Activated CD8-positive, alpha-beta memory T cell treated with anti-CD3 and anti-CD28 coated beads for 1 hour (primary cell): ENCODE data around the gene RSU1.

Source experiments
- DNase-seq, 2 donors: peaks; one replicate each; pipeline ENCODE4 v3.0.0-alpha.2; 2020; ENCODE audit warnings: low read depth in 1 of 2; ENCODE audit errors: extremely low read depth in 1 of 2

Gene RSU1

DNA sequence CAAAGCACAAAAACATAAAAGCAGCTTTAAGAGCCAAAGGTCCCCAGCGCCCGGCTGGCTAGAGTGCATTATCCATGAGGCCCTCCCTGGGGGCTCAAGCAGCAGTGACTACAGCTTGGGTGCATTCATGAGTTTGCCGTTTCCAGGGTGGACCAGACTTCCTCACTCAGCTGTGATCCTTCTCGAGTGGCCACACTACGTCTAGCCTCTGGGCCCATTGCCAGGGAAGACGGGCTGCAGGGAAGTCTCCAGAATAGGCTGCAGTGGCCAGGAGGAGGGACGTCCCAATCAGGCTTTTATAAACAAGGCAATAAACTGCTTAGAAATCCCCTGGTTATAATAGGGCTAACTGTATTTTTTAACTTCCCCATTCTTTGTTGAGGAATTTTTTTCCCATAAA, 206.2 kb downstream of the RSU1 start:
- no peak for DNase-seq

DNA sequence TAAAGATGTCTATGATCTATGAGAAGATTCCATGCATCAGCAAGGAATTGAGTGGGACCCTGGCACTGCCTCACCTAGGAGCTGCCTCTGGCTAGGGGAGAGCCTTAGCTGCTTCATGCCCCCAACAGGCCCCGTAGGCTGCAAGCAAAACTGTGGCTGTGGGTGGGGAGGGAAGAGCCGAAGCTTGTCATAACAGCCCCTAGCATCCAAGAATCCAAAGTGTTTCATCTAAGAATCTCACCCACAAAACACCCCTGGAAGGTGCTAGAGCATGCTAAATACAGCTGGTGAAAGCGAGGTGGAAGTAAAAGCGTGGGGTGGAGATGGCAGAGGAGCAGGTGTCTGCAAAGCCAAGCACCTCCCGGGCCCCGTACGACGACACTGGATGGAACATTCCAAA, 208.0 kb downstream of the RSU1 start:
- no peak for DNase-seq

DNA sequence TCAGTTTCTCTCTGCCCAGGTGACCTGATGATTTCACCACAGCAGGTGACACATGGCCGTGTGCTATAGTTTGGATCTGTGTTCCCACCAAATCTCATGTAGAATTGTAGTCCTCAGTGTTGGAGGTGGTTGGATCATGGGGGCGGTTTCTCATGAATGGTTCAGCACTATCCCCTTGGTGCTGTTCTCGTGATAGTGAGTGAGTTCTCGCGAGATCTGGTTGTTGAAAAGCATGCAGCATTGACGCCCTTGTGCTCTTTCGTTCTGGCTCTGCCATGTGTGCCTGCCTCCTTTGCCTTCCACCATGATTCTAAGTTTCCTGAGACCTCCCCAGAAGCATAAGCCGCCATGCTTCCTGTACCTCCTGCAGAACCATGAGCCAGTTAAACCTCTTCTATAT, 210.3 kb downstream of the RSU1 start:
- no peak for DNase-seq

DNA sequence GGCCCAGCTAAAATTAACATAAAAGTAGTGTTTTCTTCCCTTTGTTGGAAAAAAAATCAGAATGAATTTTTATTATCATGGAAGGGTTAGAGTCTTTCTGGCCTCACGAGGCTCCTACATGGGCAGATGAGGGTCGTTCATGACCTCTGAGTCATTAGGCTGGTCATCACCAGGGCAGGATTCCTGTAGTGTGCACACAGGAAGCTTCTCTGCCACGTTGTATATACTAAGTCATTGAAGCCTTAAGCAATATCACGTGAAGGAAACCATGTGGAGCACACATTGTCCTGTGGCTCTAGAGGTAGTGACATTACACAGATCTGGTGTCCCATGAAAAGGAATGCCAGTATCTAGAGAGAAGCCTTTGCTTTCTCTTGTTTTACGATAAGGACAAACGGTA, 210.8 kb downstream of the RSU1 start:
- DNase-seq: no peak

DNA sequence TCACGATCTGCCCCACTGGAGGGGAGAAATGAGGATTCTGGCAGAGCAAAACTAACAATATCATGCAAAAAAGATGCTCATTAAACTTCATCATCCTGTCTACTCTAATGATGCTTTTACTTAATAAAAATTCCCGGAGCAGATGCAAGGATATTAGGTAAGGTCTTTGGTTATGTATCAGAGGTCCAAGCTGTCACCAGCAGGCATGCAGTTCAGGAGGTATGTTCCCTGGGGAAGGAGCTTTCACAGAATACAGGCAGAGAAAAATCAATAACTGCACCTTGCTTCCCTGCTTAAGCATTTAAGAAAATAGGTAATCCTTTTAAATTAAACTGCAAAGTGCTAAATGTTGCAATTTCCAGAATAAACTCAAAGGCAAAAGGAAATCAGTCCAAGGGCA, 213.9 kb downstream of the RSU1 start:
- no peak for DNase-seq

DNA sequence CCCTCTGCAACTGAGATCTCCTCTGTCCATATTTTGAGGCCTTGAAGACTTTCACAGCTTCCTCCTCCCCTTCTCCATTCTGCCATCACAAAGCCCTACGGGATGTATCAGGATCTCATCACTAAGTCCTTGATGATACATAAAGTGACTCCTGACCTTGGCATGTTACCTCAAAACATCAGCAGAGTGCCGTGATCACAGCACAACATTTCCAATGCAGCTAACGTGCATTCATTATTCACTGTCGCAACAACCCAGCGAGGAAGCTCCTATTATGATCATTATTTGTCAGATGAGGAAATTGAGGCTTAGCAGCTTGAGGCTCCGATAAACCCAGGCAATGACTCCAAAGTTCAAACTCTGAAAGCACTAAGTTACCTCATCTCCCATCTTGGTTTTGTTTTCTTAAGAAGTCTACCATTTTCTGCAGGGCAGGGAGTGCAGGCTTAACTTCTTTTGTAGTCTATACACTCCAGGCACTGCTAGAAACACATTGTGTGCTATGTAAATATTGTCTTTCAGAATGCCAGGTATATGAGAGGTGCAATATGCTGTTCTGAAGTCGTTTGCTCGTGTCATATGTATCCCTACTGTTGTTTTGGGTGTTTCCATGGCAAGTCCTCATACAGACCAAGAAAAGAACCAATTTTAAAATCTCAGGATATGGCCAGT, 215.0 kb downstream of the RSU1 start:
- no peak for DNase-seq

DNA sequence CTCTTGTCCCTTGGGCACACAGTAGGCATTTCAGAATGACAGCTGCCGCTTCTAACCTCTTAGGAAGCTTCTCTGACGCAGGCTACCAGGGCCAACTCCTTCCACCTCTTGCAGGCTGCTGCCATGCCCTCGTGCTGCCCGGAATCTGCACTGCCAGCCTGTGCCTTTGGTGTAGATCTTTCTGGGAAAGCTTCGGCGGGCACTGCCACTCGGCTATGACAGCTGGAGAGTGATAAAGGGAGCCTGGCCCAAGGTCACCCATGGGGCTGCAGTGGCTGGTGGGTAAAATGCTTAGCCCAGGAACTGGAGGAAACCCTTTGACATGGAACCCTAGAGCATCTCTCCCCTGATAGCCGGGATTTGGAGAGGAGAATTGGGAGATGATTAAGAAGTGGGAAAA, 217.6 kb downstream of the RSU1 start:
- DNase-seq: no peak

DNA sequence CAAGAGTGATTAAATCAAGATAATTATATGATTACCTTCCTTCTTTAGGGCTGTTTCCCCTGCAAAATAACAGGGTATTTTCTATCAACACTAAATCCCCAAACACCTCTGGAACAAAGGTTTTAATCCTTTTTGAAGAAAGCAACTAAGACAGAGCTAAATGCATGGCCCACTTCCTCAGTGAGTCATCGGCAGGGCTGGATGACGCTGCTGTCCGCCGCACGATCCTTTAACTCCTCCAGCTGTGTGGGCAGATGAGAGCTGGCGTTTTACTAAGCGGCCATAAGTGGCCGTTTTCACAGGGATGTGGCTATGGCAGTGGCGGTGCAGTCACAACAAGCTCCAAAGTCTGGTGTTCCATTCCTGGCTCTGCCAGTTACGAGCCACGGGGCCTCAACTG, 219.6 kb downstream of the RSU1 start:
- no peak for DNase-seq

DNA sequence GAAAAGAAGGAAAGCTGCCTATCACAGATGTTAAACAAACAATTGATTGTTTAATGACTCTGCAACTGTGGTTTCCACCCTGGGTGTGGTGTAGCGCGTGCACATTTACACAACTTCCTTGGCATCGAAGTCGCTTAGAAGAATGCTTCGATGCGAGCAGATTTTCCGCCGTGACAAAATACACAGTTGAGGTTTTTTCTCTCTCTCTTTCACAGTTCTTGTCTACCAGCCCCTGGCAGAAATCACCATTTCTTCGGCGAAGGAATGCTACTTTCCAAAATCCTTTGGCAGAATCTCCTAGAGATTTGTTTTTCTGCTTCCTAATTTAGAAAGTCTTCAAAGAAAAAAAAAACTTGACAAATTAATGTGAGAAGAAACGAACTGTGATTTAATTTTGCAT, 224.8 kb downstream of the RSU1 start:
- DNase-seq: no peak

DNA sequence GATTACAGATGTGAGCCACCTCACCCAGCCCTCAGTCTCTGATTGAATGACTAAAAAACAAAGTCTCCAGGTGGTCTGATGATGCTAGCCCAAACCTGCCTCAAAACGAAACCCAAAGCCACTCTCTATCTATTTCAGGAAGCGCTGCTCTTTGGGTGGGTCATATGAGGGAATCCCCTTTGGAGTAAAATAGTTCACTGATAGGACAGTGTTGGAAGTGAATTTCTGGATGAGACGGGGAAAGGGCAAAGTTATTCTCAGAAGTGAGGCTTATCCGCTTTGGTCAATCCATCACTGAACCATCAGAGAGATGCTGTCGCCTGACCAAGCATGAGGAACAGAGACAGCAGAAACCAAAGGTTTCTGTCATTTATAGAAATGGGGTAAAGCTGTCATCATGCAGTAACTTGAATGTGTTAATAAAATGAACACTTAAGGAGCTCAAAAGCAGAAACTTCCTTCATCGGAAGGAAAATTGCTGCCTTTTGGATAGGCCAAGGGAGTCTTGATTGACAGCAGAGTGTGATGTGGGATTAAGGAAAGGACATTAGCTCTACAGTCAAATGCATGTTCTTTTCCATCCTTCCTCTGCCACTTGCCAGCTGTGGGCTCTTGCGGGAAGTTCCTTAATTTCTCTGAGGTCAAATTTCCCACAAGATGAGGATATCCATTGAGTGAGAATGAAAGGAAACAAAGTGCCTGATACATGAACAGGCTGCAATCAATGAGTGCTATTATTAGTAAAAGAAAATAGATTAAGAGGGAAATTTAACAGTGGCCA, 230.7 kb downstream of the RSU1 start:
- DNase-seq: no peak

DNA sequence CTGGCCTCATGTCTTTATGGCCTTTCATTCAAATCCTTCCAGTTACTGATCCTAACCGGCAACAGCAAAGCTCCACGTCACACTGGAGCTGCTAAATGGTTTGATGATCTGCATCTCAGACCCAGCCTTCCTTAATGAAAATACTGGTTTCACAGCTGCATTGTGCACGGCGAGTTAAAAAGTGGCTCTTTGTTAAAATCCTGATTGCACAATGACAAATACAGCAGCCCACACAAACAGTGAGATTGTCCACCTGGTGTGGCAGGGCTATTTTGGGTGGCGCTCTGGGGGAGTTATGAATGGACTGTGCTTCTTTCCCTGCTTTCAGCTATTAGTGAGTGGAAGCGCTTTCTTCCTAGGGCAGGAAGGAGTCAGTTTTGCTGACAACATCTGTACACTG, 232.1 kb downstream of the RSU1 start:
- no peak for DNase-seq

DNA sequence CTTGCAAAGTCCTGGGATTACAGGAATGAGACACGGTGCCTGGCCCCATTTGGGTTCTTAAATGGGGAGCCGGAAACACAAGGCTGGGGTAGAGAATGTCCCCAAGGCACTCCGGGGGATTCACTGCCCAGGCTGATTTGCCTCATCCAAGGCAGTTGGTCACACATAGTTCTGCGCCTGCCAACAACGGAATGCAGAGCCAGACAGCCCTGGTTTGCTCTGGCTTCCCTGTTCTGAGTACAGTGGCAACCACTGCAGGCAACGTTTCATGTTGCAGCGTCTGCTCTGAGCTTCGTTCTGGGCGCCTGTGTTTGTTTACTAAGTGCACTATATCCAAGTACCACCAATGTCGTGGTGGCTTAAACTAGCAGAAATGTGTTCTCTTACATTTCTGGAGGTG, 233.8 kb downstream of the RSU1 start:
- DNase-seq: no peak

DNA sequence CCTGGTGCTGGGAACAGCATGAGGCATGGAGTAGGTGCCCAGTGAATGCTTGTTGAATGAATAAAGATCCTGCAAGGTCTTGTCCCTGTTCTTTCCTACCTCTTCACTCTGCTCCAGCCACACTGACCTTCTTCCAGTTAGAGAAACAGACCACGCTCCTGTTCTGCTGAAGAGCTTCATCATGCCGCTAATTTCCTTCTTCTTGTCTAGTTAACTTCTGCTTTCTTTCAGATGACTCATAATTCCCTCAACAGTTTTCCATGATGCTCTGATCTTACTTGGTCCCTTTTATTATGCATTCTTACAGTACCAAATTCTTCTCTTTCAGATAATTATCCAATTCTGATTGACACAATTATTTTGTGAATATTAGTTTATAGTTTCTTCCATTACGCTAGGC, 236.0 kb downstream of the RSU1 start:
- no peak for DNase-seq

DNA sequence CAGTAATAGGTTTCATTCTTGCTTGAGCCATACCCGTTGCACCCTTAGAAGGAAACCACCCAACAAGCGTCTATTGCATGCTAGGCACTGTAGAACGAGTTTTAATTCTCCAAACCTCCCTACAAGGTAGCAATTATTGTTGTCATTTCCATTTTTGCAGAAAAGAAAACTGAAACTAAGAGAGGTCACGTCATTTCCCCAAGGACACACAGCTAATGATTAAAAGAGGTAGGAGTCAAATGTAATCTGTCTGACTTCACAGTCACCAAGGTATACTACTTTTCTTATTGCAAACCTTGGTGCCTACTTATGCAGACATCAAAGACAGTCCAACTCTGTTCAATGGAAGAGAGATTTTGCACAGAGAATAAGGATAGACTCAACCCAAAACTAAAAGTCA, 246.5 kb downstream of the RSU1 start:
- DNase-seq: no peak

DNA sequence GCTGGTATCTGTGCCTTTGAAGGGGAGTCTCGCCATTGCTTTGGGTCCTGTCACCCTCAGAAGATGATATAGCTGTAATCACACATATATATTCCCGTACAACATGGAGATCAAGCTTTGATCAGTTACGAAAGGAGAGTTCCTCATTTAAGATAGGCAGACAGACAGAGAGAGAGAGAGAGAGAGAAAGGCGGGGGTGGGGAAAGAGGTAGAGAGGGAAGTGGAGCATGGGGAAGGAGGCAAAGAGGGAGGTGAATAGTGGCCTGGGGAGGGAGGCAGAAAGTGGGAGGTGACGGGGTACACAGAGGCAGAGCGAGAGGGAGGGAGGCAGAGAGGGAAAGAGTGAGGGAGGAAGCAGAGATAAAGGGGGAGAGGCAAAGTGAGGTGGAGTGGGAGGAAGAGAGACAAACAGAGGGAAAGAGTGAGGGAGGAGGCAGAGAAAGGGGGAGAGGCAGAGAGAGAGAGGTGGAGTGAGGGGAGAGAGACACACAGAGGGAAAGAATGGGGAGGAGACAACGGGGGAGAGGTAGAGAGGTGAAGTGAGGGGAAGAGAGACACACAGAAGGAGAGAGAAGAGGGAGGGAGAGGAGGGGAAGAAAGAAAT, 250.9 kb downstream of the RSU1 start:
- no peak for DNase-seq

DNA sequence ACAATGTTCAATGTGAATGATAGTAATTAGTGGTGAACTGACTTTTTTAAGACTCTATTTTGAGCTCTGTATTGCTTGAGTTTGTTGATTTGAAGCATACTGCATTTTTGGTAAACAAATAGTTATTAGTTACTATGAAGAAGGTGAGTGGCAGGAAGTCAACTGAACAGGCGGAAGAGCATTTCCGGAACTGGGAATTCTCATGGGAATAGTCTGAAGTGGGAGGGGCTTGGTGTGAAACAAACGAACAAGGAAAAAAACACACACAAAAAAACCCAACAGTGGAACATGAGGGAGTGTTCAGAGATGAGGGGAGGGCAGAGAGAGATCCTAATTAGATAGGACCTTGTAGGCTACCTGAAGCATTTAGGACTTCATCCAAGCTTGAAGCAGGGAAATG, 251.6 kb downstream of the RSU1 start:
- no peak for DNase-seq

DNA sequence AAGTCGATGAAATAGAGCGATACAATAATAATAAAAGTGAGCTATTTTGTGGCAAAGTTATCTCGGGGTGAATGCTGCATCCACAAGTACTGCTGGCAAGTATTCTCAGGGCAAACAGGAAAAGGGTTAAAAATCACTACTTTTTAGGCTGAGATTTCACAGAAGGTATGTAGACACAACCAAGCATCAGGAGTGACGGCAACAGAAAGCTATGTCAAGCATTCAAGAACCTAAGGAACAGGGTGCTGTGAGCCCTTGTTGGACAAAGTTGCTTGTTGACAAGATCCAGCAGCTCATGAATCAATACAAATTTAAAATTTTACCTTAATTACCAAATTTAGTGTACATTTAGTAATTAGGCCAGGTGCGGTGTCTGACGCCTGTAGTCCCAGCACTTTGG, 254.3 kb downstream of the RSU1 start:
- no peak for DNase-seq

DNA sequence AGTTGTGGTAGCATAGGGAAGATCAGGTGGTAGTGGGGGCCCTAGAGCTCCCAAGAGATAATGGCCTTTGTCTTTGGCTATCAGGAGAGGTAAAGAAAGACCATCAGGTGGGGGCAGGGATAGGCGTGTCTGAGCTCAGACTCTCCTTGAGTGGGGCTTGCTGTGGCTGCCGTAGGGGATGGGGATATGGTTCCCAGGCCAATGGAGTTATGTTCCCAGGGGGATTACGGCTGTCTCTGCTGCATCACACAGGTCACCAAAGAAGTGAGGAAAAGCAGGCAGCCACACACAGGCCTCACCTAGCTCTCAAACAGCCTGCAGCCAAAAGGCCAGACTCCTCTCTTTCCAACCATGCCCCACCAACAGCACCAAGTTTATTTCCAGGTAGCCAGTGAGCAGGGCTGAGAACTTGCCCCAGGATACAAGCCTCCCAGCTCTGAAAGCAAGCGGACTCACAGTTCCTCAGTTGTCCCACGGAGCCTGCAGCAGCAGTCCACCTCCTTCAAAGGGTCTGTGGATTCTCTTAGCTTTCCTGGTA, 257.9 kb downstream of the RSU1 start:
- no peak for DNase-seq

DNA sequence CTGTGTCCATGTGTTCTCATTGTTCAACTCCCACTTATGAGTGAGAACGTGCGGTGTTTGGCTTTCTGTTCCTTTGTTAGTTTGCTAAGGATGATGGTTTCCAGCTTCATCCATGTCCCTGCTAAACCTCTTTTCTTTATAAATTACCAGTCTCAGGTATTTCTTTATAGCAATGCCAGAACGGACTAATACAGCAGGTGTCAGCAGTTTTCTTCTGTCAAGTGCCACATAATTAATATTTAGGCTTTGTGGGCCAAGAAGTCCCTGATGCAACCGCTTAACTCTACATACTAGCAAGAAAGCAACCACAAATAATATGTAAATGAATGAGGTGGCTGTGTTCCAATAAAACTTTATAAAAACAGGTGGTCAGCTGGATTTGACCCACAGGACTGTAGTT, 269.3 kb downstream of the RSU1 start:
- no peak for DNase-seq

DNA sequence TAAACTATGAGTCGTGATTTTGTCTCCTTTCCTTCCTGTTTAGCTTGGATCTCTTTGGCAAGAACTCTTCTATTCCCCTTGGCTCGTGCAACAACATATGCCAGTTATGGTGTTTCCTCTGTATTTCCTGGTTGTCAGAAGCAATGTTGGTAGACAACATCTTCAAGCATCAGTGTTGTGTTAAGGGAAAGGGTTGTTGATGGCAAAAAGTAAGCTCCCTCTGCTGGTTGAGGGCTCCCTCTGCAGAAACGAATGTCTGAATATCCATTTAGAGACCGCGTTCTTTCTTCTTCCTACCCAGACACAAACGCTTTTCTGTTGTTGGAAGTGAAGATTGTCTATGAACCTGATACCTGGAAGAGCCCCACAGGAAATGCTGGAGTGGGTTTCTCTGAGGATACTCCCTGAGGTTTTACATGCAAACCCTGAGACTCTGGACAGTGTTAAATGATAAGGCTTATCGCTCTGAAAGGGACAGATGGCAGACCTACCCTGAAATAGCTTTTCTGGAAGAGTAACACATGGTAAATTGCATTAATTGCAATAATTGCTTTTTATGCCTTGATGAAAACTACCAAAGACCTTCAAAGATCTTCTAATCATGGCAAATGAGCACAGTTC, 272.0 kb downstream of the RSU1 start:
- no peak for DNase-seq

DNA sequence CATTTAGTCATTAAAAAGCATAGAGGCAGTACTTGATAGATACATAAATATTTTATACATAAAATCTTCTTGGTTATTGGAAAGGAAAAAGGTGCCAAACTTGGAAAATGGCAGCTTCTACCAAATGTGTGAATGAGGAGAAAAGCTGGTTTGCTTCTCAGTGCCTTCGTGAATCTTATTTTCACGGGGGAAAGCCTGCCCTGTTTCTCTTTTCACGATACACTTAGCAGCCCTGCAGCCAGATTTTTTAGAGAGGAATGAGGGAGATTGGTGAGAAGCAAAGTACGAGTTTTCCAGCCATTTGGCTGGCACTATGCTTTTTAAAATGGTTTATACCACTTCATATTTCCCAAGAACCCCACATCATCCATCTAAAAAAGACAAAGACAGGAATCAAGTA, 272.6 kb downstream of the RSU1 start:
- DNase-seq: no peak

DNA sequence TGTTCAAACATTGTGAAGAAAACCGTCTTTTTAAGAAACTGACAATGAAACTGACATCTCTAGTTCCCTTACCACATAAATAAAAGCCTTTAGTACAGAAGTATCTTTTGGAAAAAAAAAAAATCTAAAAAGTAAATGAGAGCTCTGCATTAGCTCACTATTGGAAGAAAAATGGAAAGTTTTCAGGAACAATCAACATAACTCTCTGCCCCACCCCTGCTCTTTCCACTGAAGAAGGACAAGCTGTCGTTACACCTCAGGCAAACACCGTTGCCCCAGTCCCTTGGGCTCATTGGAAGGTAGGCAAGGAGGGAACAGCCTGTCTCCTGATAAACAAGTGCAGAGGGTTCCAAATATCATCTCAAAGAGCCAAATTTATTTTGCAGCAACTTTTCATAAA, 273.1 kb downstream of the RSU1 start:
- no peak for DNase-seq
